ENCODE measurements around the gene ZNF346. TPM values are rescaled to one million over a fixed set of nuclear protein-coding genes. Genes with fewer than 3 reads are reported as not detected.
"Not testable (repeated sequence)": the region's sequence is repeated elsewhere in the genome, so short reads cannot be mapped to it uniquely, and the experiment has no call there.

Gene ZNF346
- total RNA-seq, 1 donor = 17.9 TPM

DNA sequence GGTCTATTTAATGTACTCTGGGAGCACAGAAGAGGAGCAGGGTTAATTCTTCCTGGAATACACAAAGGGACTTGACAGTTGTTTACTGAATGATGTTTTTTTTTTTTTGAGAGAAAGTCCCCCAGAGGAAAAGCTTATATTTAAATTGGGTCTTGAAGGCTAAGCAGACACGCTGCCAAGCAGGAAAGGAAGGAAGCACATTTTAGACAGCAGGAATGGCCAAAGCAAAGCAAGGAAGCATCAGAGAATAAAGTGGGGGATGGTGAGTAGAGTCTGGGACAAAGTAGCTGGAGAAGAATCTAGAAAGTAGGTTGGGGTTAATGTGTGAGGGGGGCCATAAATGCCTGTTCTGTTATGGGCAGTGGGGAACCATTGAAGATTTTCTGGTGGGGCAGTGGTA, 21.5 kb downstream of the ZNF346 start:
- DNase-seq (ENCODE audit: low read depth) = no peak
- TF ChIP-seq, protein P1, sequence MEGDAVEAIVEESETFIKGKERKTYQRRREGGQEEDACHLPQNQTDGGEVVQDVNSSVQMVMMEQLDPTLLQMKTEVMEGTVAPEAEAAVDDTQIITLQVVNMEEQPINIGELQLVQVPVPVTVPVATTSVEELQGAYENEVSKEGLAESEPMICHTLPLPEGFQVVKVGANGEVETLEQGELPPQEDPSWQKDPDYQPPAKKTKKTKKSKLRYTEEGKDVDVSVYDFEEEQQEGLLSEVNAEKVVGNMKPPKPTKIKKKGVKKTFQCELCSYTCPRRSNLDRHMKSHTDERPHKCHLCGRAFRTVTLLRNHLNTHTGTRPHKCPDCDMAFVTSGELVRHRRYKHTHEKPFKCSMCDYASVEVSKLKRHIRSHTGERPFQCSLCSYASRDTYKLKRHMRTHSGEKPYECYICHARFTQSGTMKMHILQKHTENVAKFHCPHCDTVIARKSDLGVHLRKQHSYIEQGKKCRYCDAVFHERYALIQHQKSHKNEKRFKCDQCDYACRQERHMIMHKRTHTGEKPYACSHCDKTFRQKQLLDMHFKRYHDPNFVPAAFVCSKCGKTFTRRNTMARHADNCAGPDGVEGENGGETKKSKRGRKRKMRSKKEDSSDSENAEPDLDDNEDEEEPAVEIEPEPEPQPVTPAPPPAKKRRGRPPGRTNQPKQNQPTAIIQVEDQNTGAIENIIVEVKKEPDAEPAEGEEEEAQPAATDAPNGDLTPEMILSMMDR (IDR thresholded peaks at IDR 0.05; ENCODE audit: insufficient read depth, low read length) = no peak
- H3K4me3 ChIP-seq (ENCODE audit: low read depth, low read length) = no peak overlapping the region

DNA sequence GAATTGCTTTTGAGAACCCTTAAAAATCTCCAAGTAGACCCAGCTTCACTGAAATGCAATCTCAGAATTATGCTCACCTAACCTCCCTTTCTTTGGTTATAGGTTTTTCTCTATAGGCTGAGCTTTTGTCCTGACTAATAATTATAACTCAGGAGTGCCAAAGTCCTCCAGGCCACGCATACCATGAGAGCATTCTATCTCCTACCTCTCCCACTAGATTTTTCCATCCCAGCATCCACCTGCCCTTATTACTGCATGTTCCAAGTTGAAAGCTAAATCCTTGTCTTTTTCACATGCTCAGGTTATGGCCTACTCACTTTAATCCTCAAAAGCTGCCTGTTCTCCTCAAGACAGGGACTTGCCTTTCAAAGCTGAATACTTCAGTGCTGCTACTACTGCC, 22.1 kb downstream of the ZNF346 start:
- TF ChIP-seq, protein P1 (IDR thresholded peaks at IDR 0.05; ENCODE audit: insufficient read depth, low read length) = no peak
- DNase-seq (ENCODE audit: low read depth) = no peak
- no peak overlapping the region for H3K4me3 ChIP-seq (ENCODE audit: low read depth, low read length)

GRCh38 chr5:177045631-177046030, 23.1 kb downstream of the ZNF346 start:
- TF ChIP-seq, protein P1 (IDR thresholded peaks at IDR 0.05; ENCODE audit: insufficient read depth, low read length) = no peak
- no peak overlapping the region for H3K4me3 ChIP-seq (ENCODE audit: low read depth, low read length)
- DNase-seq (ENCODE audit: low read depth) = no peak

DNA sequence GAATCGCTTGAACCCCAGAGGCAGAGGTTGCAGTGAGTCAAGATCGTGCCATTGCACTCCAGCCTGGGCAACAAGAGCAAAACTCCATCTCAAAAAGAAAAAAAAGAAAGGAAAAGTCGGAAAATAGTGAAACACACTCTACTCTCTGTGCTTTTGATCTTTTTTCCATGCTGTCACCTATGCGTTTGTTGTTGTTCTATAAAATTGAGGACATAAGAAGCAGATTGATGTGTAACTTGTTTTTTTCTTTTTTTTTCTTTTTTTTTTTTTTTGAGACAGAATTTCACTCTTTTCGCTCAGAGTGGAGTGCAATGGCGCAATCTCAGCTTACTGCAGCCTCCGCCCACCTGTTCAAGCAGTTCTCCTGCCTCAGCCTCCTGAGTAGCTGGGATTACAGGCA, 26.0 kb downstream of the ZNF346 start:
- DNase-seq (ENCODE audit: low read depth); H3K4me3 ChIP-seq (ENCODE audit: low read depth, low read length): not testable (repeated sequence)

- no peak for DNase-seq (ENCODE audit: low read depth)
- no peak overlapping the region for H3K4me3 ChIP-seq (ENCODE audit: low read depth, low read length)
- TF ChIP-seq, protein P1 (IDR thresholded peaks at IDR 0.05; ENCODE audit: insufficient read depth, low read length) = no peak
Measured at GRCh38 chr5:177049285-177049684, 26.8 kb downstream of the ZNF346 start.

DNA sequence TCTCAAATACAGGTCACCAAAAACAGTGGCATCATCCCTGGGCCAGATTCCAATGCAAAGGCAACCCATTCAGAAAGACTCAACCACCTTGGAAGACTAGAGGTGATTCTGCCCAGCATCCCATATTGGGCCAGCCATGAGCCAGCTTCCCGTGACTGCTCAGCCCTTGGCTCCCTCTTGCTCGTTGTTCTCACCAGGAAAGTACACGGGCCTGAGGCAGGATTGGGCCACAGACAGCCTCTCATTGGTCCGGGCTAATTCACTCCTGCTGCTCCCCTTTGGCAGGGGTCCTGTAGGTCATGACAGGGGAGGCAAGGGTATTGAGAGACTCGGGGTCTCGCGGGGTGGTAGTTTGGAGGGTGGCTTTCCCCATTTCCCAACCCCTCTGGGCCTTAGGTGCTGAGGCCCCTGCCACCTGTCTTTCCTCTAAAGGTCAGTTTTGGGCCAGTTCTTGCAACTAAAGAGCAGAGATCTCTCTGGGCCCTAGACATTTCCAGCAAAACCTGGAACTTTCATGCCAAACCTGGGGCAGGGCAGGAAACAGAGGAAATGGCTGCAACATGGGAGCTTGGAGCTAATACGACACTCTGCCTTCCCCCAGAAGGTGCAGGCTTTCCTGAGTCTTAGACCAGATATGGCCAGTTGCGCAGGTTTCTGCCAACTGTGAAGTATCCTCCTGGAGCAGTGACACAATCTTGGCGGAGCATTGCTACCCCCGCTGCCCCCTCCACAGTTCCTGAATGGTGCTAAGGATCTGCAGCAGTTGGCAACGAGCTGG, 42.2 kb downstream of the ZNF346 start:
- TF ChIP-seq, protein P1 (IDR thresholded peaks at IDR 0.05; ENCODE audit: insufficient read depth, low read length) = no peak
- no peak overlapping the region for H3K4me3 ChIP-seq (ENCODE audit: low read depth, low read length)
- DNase-seq (ENCODE audit: low read depth) = no peak

GRCh38 chr5:177065491-177065890, 43.0 kb downstream of the ZNF346 start:
- TF ChIP-seq, protein P1 (IDR thresholded peaks at IDR 0.05; ENCODE audit: insufficient read depth, low read length) = no peak
- no peak overlapping the region for H3K4me3 ChIP-seq (ENCODE audit: low read depth, low read length)
- no peak for DNase-seq (ENCODE audit: low read depth)

Data from fibroblast of the aortic adventitia (primary cell).